ENCODE measurements around the gene NT5C1B.

GRCh38 chr2:18544171-18544570 lies 45.2 kb downstream of the NT5C1B start:
- TF ChIP-seq CTCF (conservative IDR thresholded peaks at IDR 0.05; ENCODE audit: low read length) (no peak), EZH2phosphoT487 (IDR thresholded peaks at IDR 0.05; ENCODE audit: borderline replicate concordance, low read depth, low read length) (no peak)
